ENCODE measurements around the gene SRPRB. TPM values are rescaled to one million over a fixed set of nuclear protein-coding genes. Genes with fewer than 3 reads are reported as not detected.

SRPRB gene
- total and polyA plus RNA-seq, 2 donors from 2014 or later, result 47.9 to 58.8 TPM

DNA sequence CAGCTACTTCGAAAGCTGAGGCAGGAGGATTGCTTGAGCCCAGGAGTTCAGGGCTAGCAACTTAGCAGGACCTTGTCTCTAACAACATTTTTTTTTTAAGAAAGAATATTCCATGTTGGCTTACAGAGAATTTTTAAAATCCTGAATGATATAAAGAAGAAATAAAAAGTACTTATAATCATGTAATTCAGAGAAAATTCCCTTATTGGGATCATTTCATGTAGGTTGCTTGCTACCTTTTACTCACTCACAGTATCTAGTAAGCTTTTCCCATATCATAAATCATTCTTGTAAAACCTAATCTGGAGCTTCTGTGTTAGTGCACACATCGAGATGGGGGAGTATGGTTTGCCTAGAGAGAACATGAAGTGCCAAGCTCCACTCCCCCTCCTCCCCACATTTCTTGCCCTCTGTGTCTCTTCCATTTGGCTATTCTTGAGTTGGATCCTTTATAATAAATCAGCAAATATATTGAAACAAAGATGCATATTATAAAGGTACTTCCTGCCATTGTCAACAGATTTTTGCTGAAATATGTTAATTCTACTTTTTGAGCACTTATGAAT is 45.8 kb upstream of the SRPRB start:
- no peaks in the 10 kb centered on the region for H3K4me1 ChIP-seq (ENCODE audit: control insufficient read depth in 2 of 3, insufficient read depth in 2 of 3, low read depth in 1 of 3, low read length in 3 of 3)
- DNase-seq (peak in 2 of 5 donors; percentile 55 to 62), FAIRE-seq (no peak)
- no peaks in the 10 kb centered on the region for H3K27me3 ChIP-seq (ENCODE audit: control insufficient read depth, insufficient read depth, low read length)
- H3K27ac ChIP-seq (ENCODE audit: low read depth in 2 of 2, low read length in 2 of 2), result no peak overlapping the region
- H3K4me3 ChIP-seq (ENCODE audit: low read length in 3 of 3), result no peak overlapping the region
- H3K36me3 ChIP-seq (ENCODE audit: control insufficient read depth in 2 of 3, insufficient read depth in 3 of 3, low read length in 3 of 3), result no peaks in the 10 kb centered on the region
- TF ChIP-seq, protein P1, sequence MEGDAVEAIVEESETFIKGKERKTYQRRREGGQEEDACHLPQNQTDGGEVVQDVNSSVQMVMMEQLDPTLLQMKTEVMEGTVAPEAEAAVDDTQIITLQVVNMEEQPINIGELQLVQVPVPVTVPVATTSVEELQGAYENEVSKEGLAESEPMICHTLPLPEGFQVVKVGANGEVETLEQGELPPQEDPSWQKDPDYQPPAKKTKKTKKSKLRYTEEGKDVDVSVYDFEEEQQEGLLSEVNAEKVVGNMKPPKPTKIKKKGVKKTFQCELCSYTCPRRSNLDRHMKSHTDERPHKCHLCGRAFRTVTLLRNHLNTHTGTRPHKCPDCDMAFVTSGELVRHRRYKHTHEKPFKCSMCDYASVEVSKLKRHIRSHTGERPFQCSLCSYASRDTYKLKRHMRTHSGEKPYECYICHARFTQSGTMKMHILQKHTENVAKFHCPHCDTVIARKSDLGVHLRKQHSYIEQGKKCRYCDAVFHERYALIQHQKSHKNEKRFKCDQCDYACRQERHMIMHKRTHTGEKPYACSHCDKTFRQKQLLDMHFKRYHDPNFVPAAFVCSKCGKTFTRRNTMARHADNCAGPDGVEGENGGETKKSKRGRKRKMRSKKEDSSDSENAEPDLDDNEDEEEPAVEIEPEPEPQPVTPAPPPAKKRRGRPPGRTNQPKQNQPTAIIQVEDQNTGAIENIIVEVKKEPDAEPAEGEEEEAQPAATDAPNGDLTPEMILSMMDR (IDR thresholded peaks at IDR 0.05; ENCODE audit: borderline replicate concordance, extremely low read depth, insufficient read depth), result no peak
- no peak overlapping the region for H3K9ac ChIP-seq (ENCODE audit: low read length in 3 of 3)
- H3K9me3 ChIP-seq (ENCODE audit: control insufficient read depth in 2 of 3, insufficient read depth in 1 of 3, low read length in 3 of 3), result no peaks in the 10 kb centered on the region
- intact Hi-C loops (cut with DNase I), result no loop called here

- FAIRE-seq, result no peak
These were observed 44.7 kb upstream of the SRPRB start for GRCh38 chr3:133760916-133761315.

DNA sequence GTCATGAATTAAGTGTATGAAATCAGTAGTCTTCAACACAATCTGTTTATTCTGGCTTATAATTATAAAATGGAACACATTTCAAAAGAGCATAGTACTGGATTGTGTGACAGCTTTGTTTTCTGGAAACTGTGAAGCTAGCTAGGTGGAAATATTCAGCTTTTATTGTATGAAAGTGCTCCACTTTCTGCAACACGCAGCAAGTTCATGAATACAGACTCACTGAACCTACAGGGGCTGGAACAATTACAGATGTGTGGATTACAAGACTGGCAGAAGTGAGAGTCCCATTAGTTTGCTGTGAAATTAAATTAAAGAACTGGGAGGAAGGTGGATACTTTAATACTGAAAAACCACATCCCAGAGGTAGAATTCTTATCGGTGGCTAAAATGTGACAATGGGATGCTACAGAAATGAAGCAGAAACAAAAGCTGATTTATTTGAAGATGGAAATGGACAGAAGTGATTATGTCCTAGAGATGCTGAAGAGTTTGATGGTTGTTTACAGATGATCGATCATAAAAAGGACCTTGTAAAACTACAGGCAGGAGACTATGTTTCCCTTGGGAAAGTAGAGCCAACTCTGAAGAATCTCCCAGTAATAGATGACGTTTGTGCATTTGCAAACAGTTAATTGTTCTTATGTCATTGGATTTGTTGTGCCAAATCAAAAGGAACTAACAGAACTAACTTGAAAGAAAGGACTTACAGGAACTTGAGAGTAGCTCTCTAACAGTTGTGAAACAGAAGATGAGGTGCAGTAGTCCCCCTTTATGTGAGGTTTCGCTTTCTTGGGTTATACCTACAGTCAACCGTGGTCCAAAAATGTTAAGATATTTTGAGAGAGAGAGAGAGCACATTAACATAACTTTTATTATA is 43.8 kb upstream of the SRPRB start:
- Histone ChIP-seq H3K27ac (ENCODE audit: low read depth in 2 of 2, low read length in 2 of 2) (no peak overlapping the region), H3K4me1 (ENCODE audit: control insufficient read depth in 2 of 3, insufficient read depth in 2 of 3, low read depth in 1 of 3, low read length in 3 of 3) (no peaks in the 10 kb centered on the region), H3K9me3 (ENCODE audit: control insufficient read depth in 2 of 3, insufficient read depth in 1 of 3, low read length in 3 of 3) (no peaks in the 10 kb centered on the region), H3K9ac (ENCODE audit: low read length in 3 of 3) (no peak overlapping the region), H3K27me3 (ENCODE audit: control insufficient read depth, insufficient read depth, low read length) (no peaks in the 10 kb centered on the region), H3K4me3 (ENCODE audit: low read length in 3 of 3) (no peak overlapping the region), H3K36me3 (ENCODE audit: control insufficient read depth in 2 of 3, insufficient read depth in 3 of 3, low read length in 3 of 3) (no peaks in the 10 kb centered on the region)
- no peak for FAIRE-seq
- TF ChIP-seq, protein P1 (IDR thresholded peaks at IDR 0.05; ENCODE audit: borderline replicate concordance, extremely low read depth, insufficient read depth), result no peak
- intact Hi-C loops (cut with DNase I), result no loop called here
- DNase-seq, result no peak

More at GRCh38 chr3:133760916-133761315, 44.7 kb upstream of the SRPRB start:
- Histone ChIP-seq H3K9ac (ENCODE audit: low read length in 3 of 3) (no peak overlapping the region), H3K27ac (ENCODE audit: low read depth in 2 of 2, low read length in 2 of 2) (no peak overlapping the region), H3K27me3 (ENCODE audit: control insufficient read depth, insufficient read depth, low read length) (no peaks in the 10 kb centered on the region), H3K4me3 (ENCODE audit: low read length in 3 of 3) (no peak overlapping the region), H3K36me3 (ENCODE audit: control insufficient read depth in 2 of 3, insufficient read depth in 3 of 3, low read length in 3 of 3) (no peaks in the 10 kb centered on the region), H3K9me3 (ENCODE audit: control insufficient read depth in 2 of 3, insufficient read depth in 1 of 3, low read length in 3 of 3) (no peaks in the 10 kb centered on the region), H3K4me1 (ENCODE audit: control insufficient read depth in 2 of 3, insufficient read depth in 2 of 3, low read depth in 1 of 3, low read length in 3 of 3) (no peaks in the 10 kb centered on the region)
- TF ChIP-seq, protein P1 (IDR thresholded peaks at IDR 0.05; ENCODE audit: borderline replicate concordance, extremely low read depth, insufficient read depth), result no peak
- DNase-seq, result no peak
- intact Hi-C loops (cut with DNase I), result no loop called here

All from kidney (tissue), 14 donors.